H9 (cell line): Measurements from ENCODE around the gene DOK5. TPM values are rescaled to one million over a fixed set of nuclear protein-coding genes. Genes with fewer than 3 reads are reported as not detected.

Source experiments
- DNase-seq: peaks from one replicate; pipeline ENCODE4 v3.0.0-alpha.2; 2017
- H2AFZ ChIP-seq: one replicate; pipeline ENCODE4 v1.6.1; 2013; ENCODE audit warnings: mild to moderate bottlenecking, low read length, control low read depth, moderate library complexity
- H2AK5ac ChIP-seq: 2 replicates; pipeline ENCODE4 v1.6.1; 2013; ENCODE audit warnings: low read length, control low read depth, mixed read lengths; ENCODE audit not compliant: insufficient read length
- H2BK120ac ChIP-seq: one replicate; pipeline ENCODE4 v1.6.1; 2013; ENCODE audit warnings: low read depth, mild to moderate bottlenecking, low read length, control low read depth, inconsistent platforms; ENCODE audit not compliant: poor library complexity, severe bottlenecking
- H2BK12ac ChIP-seq: 2 replicates; pipeline ENCODE4 v1.6.1; 2013; ENCODE audit warnings: low read length, control low read depth, mixed read lengths, low read depth; ENCODE audit not compliant: insufficient read length
- H2BK15ac ChIP-seq: 2 replicates; pipeline ENCODE4 v1.6.1; 2013; ENCODE audit warnings: low read depth, low read length, control low read depth
- H2BK20ac ChIP-seq: one replicate; pipeline ENCODE4 v1.6.1; 2013; ENCODE audit warnings: low read depth, mild to moderate bottlenecking, low read length, control low read depth, inconsistent platforms; ENCODE audit not compliant: poor library complexity, severe bottlenecking
- H2BK5ac ChIP-seq: 2 replicates; pipeline ENCODE4 v1.6.1; 2013; ENCODE audit warnings: low read length, control low read depth, mixed read lengths; ENCODE audit not compliant: insufficient read length
- H3K14ac ChIP-seq: 2 replicates; pipeline ENCODE4 v1.6.1; 2013; ENCODE audit warnings: low read length, control low read depth; ENCODE audit not compliant: insufficient read depth
- H3K18ac ChIP-seq: 2 replicates; pipeline ENCODE4 v1.6.1; 2013; ENCODE audit warnings: low read depth, mild to moderate bottlenecking, mixed read lengths, low read length, control low read depth; ENCODE audit not compliant: insufficient read length
- H3K23ac ChIP-seq: 2 replicates; pipeline ENCODE4 v1.6.1; 2013; ENCODE audit warnings: low read length, control low read depth, mixed read lengths, low read depth; ENCODE audit not compliant: insufficient read length
- H3K23me2 ChIP-seq: 2 replicates; pipeline ENCODE4 v1.6.1; 2013; ENCODE audit warnings: low read depth, mild to moderate bottlenecking, mixed read lengths, low read length, control low read depth; ENCODE audit not compliant: insufficient read length, poor library complexity, severe bottlenecking
- H3K27ac ChIP-seq: 2 replicates; pipeline ENCODE4 v1.5.1; 2013; ENCODE audit warnings: low read length, control low read depth, mixed read lengths, low read depth; ENCODE audit not compliant: insufficient read length
- H3K27me3 ChIP-seq: 2 replicates; pipeline ENCODE4 v1.6.1; 2013; ENCODE audit warnings: low read length, control low read depth, inconsistent platforms; ENCODE audit not compliant: insufficient read depth
- H3K4ac ChIP-seq: 2 replicates; pipeline ENCODE4 v1.6.1; 2013; ENCODE audit warnings: low read depth, mild to moderate bottlenecking, control low read depth, inconsistent platforms, low read length, moderate library complexity
- H3K4me1 ChIP-seq: 2 replicates; pipeline ENCODE4 v1.6.1; 2013; ENCODE audit warnings: low read length, control low read depth, inconsistent platforms; ENCODE audit not compliant: insufficient read depth
- H3K4me2 ChIP-seq: 2 replicates; pipeline ENCODE4 v1.6.1; 2013; ENCODE audit warnings: low read length, control low read depth, mixed read lengths; ENCODE audit not compliant: insufficient read length, insufficient read depth
- H3K56ac ChIP-seq: 2 replicates; pipeline ENCODE4 v1.6.1; 2013; ENCODE audit warnings: low read depth, mild to moderate bottlenecking, mixed read lengths, low read length, control low read depth; ENCODE audit not compliant: insufficient read length
- H3K79me1 ChIP-seq: 2 replicates; pipeline ENCODE4 v1.6.1; 2013; ENCODE audit warnings: low read depth, mild to moderate bottlenecking, moderate library complexity, low read length, control low read depth, inconsistent platforms; ENCODE audit not compliant: insufficient read depth, poor library complexity, severe bottlenecking
- H3K79me2 ChIP-seq: 2 replicates; pipeline ENCODE4 v1.6.1; 2013; ENCODE audit warnings: low read length, control low read depth, inconsistent platforms; ENCODE audit not compliant: insufficient read depth
- H3K9ac ChIP-seq: 2 replicates; pipeline ENCODE4 v1.6.1; 2013; ENCODE audit warnings: low read length, control low read depth, mixed read lengths; ENCODE audit not compliant: insufficient read length; ENCODE audit errors: extremely low read depth
- H3K9me3 ChIP-seq: one replicate; pipeline ENCODE4 v1.6.1; 2013; ENCODE audit warnings: low read depth, low read length, inconsistent platforms; ENCODE audit not compliant: control insufficient read depth
- H3T11ph ChIP-seq: one replicate; pipeline ENCODE4 v1.6.1; 2013; ENCODE audit warnings: mild to moderate bottlenecking, low read length, control low read depth, inconsistent platforms
- H4K20me1 ChIP-seq: one replicate; pipeline ENCODE4 v1.6.1; 2013; ENCODE audit not compliant: control insufficient read depth, insufficient read length, insufficient read depth
- H4K5ac ChIP-seq: 2 replicates; pipeline ENCODE4 v1.6.1; 2013; ENCODE audit warnings: low read depth, mild to moderate bottlenecking, mixed read lengths, low read length, control low read depth; ENCODE audit not compliant: insufficient read length
- H4K8ac ChIP-seq: replicated peaks from 2 replicates; pipeline ENCODE4 v1.6.1; 2013; ENCODE audit warnings: low read length, control low read depth, mixed read lengths, low read depth; ENCODE audit not compliant: insufficient read length
- H4K91ac ChIP-seq: 2 replicates; pipeline ENCODE4 v1.6.1; 2013; ENCODE audit warnings: low read depth, mild to moderate bottlenecking, moderate library complexity, mixed read lengths, low read length, control low read depth; ENCODE audit not compliant: insufficient read length
- H3K27ac Mint-ChIP-seq, 3 experiments: 2 replicates in 2 of 3; 3 replicates in 1 of 3; pipeline ENCODE4 v1.8.0; 2020 to 2021; ENCODE audit warnings: mixed read lengths in 3 of 3, mild to moderate bottlenecking in 1 of 3, moderate library complexity in 1 of 3
- H3K27me3 Mint-ChIP-seq: 2 replicates; pipeline ENCODE4 v1.8.0; 2021; ENCODE audit warnings: low read depth, mild to moderate bottlenecking, moderate library complexity, mixed read lengths
- H3K36me3 Mint-ChIP-seq, 3 experiments: 2 replicates in 2 of 3; 3 replicates in 1 of 3; pipeline ENCODE4 v1.8.0; 2020 to 2021; ENCODE audit warnings: low read depth in 3 of 3, mixed read lengths in 3 of 3; ENCODE audit not compliant: insufficient read depth in 1 of 3
- H3K4me1 Mint-ChIP-seq, 2 experiments: 2 replicates each; pipeline ENCODE4 v1.8.0; 2020; ENCODE audit warnings: mixed read lengths in 2 of 2
- H3K4me3 Mint-ChIP-seq, 2 experiments: 2 replicates in 1 of 2; 3 replicates in 1 of 2; pipeline ENCODE4 v1.8.0; 2020 to 2021; ENCODE audit warnings: mild to moderate bottlenecking in 2 of 2, mixed read lengths in 2 of 2, moderate library complexity in 1 of 2
- H3K9me3 Mint-ChIP-seq, 2 experiments: 2 replicates in 1 of 2; 3 replicates in 1 of 2; pipeline ENCODE4 v1.8.0; 2020; ENCODE audit warnings: mild to moderate bottlenecking in 2 of 2, mixed read lengths in 2 of 2, moderate library complexity in 1 of 2
- WGBS: extraction: QIAGEN DNeasy Blood & Tissue Kit; methylation state at CpG from one replicate; pipeline ENCODE4 v1.1.7; 2013; ENCODE audit warnings: missing lambda C conversion rate, low lambda C conversion rate, mixed read lengths; ENCODE audit not compliant: insufficient read length; ENCODE audit errors: extremely low coverage; 5-methylcytosine and 5-hydroxymethylcytosine counted together
- total RNA-seq: library from RNA; stranded (reverse); gene quantifications from 2 replicates; pipeline ENCODE4 v1.2.1, GENCODE V29; 2021
- TF ChIP-seq, protein P1 (sequence below): fragments of 200-600 bp; sonication (generic); conservative IDR thresholded peaks from 3 replicates; pipeline ENCODE4 v1.8.0; 2021; ENCODE audit warnings: antibody characterized with exemption, mild to moderate bottlenecking

Gene DOK5
- total RNA-seq, 1 experiment from 2014 or later: 4.5 TPM

DNA sequence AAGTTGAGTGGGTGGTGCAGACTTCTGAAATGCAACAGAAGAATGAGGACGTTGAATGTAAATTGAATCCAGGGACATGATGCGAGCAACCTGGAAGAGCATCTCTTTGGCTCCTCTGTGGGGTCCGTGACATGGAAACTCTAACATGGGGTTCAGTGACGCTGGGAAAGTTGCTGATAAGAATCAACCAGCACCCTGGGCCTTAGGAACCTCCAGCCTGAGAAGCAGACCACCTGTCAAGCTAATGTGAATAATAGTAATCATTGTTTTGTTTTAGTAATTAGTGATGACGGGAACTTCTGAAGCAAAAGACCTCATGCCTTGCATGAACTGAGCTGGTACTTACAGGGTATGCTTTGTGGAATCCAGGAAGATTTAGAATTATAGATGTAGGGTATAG lies 25.2 kb upstream of the DOK5 start:
- Histone ChIP-seq H2BK12ac (no peak overlapping the region), H3K4me1 (peaks cover 2% of the 10 kb centered on the region; the same call in 1 of the 2 replicates), H3K14ac (no peak overlapping the region), H3K79me2 (no peaks in the 10 kb centered on the region), H2AFZ (no peak overlapping the region), H2BK120ac (no peak overlapping the region), H3K23me2 (no peaks in the 10 kb centered on the region), H3T11ph (no peak overlapping the region), H4K20me1 (no peaks in the 10 kb centered on the region), H3K79me1 (no peaks in the 10 kb centered on the region), H2BK5ac (no peak overlapping the region), H4K5ac (no peak overlapping the region), H3K27ac (no peak overlapping the region), H4K91ac (no peak overlapping the region), H3K23ac (no peak overlapping the region), H3K9me3 (no peaks in the 10 kb centered on the region), H3K56ac (no peak overlapping the region), H4K8ac (no peak overlapping the region), H2AK5ac (no peak overlapping the region), H3K18ac (no peak overlapping the region), H3K27me3 (no peaks in the 10 kb centered on the region), H2BK15ac (no peak overlapping the region), H3K9ac (no peak overlapping the region), H3K4me2 (no peak overlapping the region), H2BK20ac (no peak overlapping the region), H3K4ac (no peak overlapping the region)
- H3K4me1 Mint-ChIP-seq: peaks cover 37 to 40% of the 10 kb centered on the region in 2 experiments
- TF ChIP-seq, protein P1, sequence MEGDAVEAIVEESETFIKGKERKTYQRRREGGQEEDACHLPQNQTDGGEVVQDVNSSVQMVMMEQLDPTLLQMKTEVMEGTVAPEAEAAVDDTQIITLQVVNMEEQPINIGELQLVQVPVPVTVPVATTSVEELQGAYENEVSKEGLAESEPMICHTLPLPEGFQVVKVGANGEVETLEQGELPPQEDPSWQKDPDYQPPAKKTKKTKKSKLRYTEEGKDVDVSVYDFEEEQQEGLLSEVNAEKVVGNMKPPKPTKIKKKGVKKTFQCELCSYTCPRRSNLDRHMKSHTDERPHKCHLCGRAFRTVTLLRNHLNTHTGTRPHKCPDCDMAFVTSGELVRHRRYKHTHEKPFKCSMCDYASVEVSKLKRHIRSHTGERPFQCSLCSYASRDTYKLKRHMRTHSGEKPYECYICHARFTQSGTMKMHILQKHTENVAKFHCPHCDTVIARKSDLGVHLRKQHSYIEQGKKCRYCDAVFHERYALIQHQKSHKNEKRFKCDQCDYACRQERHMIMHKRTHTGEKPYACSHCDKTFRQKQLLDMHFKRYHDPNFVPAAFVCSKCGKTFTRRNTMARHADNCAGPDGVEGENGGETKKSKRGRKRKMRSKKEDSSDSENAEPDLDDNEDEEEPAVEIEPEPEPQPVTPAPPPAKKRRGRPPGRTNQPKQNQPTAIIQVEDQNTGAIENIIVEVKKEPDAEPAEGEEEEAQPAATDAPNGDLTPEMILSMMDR: no peak
- peaks cover 10 to 11% of the 10 kb centered on the region in 2 experiments for H3K9me3 Mint-ChIP-seq
- no peak overlapping the region; a peak in 1 of 7 replicates for H3K27ac Mint-ChIP-seq
- WGBS: no CpG with 5 or more reads among the region's 5 CpGs
- H3K36me3 Mint-ChIP-seq: peaks cover 7 to 14% (median 8%) of the 10 kb centered on the region in 3 experiments
- no peak overlapping the region for H3K4me3 Mint-ChIP-seq
- no peaks in the 10 kb centered on the region for H3K27me3 Mint-ChIP-seq
- DNase-seq: no peak
